HG02943 (cell line): ENCODE results near the gene PLD4.

Experiments
- ATAC-seq: cut with Tn5 transposase; IDR thresholded peaks from one replicate; pipeline ENCODE4 v1.9.1; 2021; ENCODE audit warnings: mild to moderate bottlenecking, low read depth, moderate library complexity; ENCODE audit not compliant: unreplicated experiment

The PLD4 gene

GRCh38 chr14:104925855-104926609 lies 1.4 kb downstream of the PLD4 start:
- ATAC-seq: peak; percentile 11

- ATAC-seq: peak; percentile 85
Observed at GRCh38 chr14:104926619-104927431, 2.1 kb downstream of the PLD4 start.

GRCh38 chr14:104927432-104927816 lies 2.7 kb downstream of the PLD4 start:
- ATAC-seq: no peak

GRCh38 chr14:104927901-104928300 lies 3.2 kb downstream of the PLD4 start:
- no peak for ATAC-seq

- ATAC-seq: no peak
Observed at GRCh38 chr14:104928391-104929133, 3.9 kb downstream of the PLD4 start.

- ATAC-seq: no peak
Observed at GRCh38 chr14:104929268-104930230, 4.9 kb downstream of the PLD4 start.

GRCh38 chr14:104930526-104931303 lies 6.0 kb downstream of the PLD4 start:
- ATAC-seq: no peak

- no peak for ATAC-seq
Observed at GRCh38 chr14:104931304-104931770, 6.7 kb downstream of the PLD4 start.

- ATAC-seq: no peak
Observed at GRCh38 chr14:104931771-104932675, 7.3 kb downstream of the PLD4 start.

- no peak for ATAC-seq
Observed at GRCh38 chr14:104932676-104933631, 8.3 kb downstream of the PLD4 start.

GRCh38 chr14:104933746-104934733 lies 9.4 kb downstream of the PLD4 start:
- ATAC-seq: no peak

- ATAC-seq: no peak
Observed at GRCh38 chr14:104935026-104935650, 10.5 kb downstream of the PLD4 start.

- ATAC-seq: no peak
Observed at GRCh38 chr14:104935955-104936354, 11.3 kb downstream of the PLD4 start.

GRCh38 chr14:104936361-104937155 lies 11.9 kb downstream of the PLD4 start:
- no peak for ATAC-seq

GRCh38 chr14:104937161-104937560 lies 12.5 kb downstream of the PLD4 start:
- ATAC-seq: no peak
